GM12874 (cell line): ENCODE measurements around the gene INPP5A.

ENCODE experiments used
- TF ChIP-seq, protein P1 (sequence below): IDR thresholded peaks from 2 replicates; pipeline ENCODE4 v1.5.1; 2011; ENCODE audit warnings: low read depth, mild to moderate bottlenecking, control low read depth, low read length, moderate library complexity; ENCODE audit not compliant: insufficient read depth

INPP5A gene

DNA sequence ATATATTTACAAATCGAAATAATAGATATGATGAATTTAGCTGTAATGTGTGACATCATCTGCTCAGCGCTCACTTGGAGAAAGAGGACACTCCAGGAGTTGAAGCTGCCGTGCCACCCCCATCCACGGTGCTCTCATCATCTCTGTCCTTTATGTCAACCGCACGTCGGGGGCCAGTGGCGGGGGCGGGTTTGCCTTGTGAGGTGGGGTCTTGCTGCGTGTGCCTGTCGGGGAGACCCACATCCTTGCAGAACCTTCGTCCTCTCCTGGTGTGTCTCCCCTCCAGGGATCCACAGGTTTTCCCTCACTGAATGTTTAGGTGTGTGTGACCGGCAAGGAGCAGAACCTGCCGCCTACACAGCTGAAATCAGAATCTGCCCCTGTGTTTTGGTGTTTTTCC is 71.6 kb downstream of the INPP5A start:
- TF ChIP-seq, protein P1, sequence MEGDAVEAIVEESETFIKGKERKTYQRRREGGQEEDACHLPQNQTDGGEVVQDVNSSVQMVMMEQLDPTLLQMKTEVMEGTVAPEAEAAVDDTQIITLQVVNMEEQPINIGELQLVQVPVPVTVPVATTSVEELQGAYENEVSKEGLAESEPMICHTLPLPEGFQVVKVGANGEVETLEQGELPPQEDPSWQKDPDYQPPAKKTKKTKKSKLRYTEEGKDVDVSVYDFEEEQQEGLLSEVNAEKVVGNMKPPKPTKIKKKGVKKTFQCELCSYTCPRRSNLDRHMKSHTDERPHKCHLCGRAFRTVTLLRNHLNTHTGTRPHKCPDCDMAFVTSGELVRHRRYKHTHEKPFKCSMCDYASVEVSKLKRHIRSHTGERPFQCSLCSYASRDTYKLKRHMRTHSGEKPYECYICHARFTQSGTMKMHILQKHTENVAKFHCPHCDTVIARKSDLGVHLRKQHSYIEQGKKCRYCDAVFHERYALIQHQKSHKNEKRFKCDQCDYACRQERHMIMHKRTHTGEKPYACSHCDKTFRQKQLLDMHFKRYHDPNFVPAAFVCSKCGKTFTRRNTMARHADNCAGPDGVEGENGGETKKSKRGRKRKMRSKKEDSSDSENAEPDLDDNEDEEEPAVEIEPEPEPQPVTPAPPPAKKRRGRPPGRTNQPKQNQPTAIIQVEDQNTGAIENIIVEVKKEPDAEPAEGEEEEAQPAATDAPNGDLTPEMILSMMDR, result no peak

DNA sequence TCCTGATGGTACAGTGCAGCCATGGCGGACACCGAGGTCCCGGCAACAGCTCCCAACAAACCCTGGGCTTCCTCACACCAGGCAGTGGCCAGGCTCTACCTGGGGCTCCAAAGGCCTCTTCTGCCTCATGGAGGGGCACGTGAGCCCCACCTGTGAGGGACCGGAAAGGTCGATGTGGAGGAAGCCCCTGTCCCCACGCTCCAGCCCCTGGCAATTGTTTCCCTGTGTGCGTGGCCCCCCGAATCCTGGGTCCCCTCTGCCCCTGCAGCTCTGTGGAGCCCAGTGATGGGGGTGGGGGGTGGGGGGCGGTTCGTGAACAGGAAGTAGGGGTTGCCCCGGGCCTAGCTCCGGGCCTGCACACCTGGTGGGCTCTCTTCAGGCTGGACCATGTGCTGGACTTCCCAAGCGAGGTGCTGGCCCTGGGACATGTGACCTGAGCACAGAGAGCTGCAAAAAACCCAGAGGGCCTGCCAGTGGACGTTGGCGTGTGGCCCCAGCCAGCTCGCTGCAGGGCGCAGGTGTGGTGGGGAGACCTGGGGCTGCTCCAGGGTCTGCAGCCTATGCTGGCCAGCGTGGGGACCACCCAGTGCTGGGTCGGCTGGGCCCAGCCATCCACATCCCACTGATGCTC is 72.6 kb downstream of the INPP5A start:
- TF ChIP-seq, protein P1, result no peak

DNA sequence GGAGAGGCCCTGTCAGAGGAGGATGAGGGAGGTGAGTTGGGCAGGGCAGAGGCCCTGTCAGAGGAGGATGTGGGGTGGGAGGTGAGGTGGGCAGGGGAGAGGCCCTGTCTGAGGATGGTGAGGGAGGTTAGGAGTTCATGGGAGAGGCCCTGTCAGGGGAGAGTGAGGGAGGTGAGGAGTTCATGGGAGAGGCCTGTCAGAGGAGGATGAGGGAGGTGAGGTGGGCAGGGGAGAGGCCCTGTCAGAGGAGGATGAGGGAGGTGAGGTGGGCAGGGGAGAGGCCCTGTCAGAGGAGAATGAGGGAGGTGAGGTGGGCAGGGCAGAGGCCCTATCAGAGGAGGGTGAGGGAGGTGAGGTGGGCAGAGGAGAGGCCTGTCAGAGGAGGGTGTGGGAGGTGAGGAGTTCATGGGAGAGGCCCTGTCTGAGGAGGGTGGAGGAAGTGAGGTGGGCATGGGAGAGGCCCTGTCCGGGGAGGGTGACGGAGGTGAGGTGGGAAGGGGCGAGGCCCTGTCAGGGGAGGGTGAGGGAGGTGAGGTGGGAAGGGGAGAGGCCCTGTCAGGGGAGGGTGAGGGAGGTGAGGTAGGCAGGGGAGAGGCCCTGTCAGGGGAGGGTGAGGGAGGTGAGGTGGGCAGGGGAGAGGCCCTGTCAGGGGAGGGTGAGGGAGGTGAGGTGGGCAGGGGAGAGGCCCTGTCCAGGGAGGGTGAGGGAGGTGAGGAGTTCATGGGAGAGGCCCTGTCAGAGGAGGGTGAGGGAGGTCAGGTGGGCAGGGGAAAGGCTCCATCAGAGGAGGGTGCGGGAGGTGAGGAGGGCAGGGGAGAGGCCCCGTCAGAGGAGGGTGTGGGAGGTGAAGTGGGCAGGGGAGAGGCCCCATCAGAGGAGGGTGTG is 73.7 kb downstream of the INPP5A start:
- TF ChIP-seq, protein P1, result no peak

DNA sequence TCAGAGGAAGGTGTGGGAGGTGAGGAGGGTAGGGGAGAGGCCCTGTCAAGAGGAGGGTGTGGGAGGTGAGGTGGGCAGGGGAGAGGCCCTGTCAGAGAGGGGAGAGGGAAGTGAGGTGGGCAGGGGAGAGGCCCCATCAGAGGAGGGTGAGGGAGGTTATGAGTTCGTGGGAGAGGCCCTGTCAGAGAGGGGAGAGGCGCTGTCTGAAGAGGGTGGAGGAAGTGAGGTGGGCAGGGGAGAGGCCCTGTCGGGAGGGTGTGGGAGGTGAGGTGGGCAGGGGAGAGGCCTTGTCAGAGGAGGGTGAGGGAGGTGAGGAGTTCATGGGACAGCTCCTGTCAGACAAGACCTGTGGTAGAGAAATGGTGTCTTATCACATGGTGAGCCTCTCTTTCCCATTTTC is 74.4 kb downstream of the INPP5A start:
- TF ChIP-seq, protein P1, result no peak

DNA sequence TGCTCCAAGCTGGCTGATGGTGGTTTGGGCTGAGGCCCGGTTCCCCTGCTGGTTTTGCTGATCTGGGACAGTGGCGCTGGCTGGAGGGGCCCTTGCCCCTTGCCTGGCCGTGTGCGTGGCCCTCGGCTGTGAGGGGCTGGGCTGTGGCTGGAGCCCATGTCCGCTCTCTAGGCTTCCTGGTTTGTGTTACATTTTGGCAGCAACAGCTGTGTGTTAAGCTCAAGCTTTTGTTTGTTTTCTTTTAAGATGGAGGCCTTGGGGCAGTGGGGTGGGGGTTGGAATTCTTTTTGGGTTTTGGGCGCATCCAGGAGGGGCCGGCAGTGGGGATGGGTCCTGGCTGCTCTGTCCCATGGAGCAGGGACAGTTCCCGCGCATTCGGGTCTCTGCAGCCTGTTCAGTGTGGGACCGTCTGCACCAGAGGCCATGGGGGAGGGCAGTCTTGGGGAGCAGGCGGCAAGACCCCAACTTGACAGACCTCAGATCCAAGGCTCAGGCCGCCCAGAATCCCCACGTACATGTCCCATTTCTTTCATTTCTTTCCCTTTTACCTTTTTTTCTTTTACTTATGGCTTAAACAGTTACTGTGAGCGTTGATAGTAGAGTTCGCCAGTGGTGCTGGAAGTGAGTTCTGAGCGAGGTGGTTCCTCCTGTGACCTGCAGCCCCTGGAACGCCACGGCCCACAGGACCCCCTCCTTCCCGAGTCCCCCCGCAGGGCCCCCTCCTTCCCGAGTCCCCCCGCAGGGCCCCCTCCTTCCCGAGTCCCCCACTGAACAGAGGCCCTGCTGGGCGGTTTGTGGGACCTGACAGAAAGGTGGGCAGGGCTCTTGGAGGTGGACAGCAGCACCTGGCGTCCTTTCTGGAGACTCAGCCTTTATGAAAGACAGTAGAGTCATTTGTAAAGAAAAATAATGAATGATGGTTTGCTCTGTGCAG is 75.3 kb downstream of the INPP5A start:
- TF ChIP-seq, protein P1, result no peak

DNA sequence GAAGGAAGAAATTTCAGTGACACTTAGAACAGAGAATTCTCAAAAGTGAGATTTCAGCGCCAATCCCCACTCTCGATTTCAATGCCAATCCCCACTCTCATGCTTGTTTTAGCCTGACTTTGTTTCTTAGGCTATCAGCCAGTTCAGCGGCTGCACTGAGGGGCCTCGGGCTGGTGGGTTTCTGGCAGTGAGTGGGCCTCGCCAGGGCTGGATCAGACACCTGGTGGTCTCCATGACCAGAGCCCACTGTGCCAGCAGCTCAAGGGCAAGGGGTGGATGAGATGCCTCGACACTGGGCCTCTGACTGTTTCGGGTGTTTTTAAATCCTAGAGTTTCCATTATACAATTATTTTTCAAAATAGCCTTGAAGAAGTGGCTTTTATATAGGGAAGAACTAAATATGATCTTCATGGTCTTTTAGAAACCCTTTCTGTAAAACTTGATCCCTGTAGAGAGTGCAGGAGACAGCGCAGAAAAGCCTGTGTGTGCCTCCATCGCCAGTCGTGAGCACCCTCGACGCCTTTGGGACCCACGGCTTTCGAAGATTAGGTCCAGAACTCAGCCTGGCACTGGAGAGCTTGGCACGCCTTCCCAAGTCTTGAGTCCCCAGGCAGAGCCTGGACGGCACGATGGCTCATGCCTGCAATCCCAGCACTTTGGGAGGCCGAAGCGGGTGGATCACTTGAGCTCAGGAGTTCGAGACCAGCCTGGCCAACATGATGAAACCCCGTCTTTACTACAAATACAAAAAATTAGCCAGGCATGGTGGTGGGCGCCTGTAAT is 76.2 kb downstream of the INPP5A start:
- TF ChIP-seq, protein P1, result no peak
